GM19193 (cell line): ENCODE data around the gene SUPT7L.

Experiments
- POLR2A ChIP-seq: IDR thresholded peaks from 4 replicates; pipeline ENCODE4 v1.6.1; 2011; ENCODE audit not compliant: insufficient read depth, insufficient read length; ENCODE audit errors: extremely low read depth

Gene SUPT7L, protein sequence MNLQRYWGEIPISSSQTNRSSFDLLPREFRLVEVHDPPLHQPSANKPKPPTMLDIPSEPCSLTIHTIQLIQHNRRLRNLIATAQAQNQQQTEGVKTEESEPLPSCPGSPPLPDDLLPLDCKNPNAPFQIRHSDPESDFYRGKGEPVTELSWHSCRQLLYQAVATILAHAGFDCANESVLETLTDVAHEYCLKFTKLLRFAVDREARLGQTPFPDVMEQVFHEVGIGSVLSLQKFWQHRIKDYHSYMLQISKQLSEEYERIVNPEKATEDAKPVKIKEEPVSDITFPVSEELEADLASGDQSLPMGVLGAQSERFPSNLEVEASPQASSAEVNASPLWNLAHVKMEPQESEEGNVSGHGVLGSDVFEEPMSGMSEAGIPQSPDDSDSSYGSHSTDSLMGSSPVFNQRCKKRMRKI

GRCh38 chr2:27663285-27664153 lies at the start of gene SUPT7L, which contains the start of gene SLC4A1AP:
TSS of gene SUPT7L (minus strand) at chr2:27663614. CDS start at chr2:27662192, 1,422 bp downstream.
TSS of gene SLC4A1AP (plus strand) at chr2:27663889. CDS start at chr2:27663915, 26 bp downstream.
- TF ChIP-seq POLR2A: peak; percentile 75

- TF ChIP-seq POLR2A: no peak
Measured at GRCh38 chr2:27713201-27713600, 49.8 kb upstream of the SUPT7L start.

- no peak for TF ChIP-seq POLR2A
Measured at GRCh38 chr2:27712522-27712921, 49.1 kb upstream of the SUPT7L start.

GRCh38 chr2:27711804-27712203 lies 48.4 kb upstream of the SUPT7L start:
- no peak for TF ChIP-seq POLR2A

GRCh38 chr2:27710640-27711430 lies 47.4 kb upstream of the SUPT7L start:
- no peak for TF ChIP-seq POLR2A

- TF ChIP-seq POLR2A: no peak
Measured at GRCh38 chr2:27709960-27710575, 46.7 kb upstream of the SUPT7L start.

- TF ChIP-seq POLR2A: no peak
Measured at GRCh38 chr2:27709326-27709725, 45.9 kb upstream of the SUPT7L start.

- TF ChIP-seq POLR2A: no peak
Measured at GRCh38 chr2:27708666-27709065, 45.3 kb upstream of the SUPT7L start.

DNA sequence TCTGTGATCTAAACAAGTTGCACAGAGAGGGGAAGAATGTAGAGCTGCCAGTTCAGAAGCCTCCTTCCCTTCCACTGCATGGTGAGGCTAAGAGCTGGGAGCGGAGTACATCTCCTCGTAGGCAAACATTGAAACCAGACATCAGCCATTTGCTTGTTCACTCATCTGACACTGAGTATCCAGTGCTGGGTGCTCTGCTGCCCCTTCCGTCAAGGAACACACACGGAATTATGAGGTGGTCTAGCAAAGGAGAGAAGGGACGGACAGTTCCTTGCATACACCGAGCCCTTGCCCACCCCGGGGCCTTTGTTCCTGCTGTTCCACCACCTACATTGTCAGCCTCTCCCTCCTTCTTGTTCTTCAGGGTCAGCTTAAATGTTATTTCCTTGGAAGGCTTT lies 44.8 kb upstream of the SUPT7L start:
- TF ChIP-seq POLR2A: no peak

GRCh38 chr2:27707462-27708256 lies 44.2 kb upstream of the SUPT7L start:
- no peak for TF ChIP-seq POLR2A

GRCh38 chr2:27705851-27706622 lies 42.6 kb upstream of the SUPT7L start:
- TF ChIP-seq POLR2A: no peak

DNA sequence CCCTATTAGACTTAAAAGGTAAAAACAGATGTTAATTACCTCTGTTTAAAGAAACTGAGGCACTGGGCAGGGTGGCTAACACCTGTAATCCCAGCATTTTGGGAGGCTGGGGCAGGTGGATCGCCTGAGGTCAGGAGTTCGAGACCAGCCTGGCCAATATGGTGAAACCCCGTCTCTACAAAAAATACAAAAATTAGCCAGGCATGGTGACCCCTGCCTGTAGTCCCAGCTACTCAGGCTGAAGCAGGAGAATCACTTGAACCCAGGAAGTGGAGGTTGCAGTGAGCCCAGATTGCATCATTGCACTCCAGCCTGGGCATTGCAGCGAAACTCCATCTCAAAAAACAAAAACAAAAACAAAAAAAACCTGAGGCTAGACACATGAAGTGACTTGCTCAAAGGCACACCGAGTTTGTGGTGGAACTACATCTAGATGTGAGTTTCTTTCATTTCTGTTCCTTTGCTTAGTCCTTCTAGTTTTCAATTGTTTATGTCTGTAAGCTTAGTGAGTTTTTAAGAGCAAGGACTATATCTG lies 41.0 kb upstream of the SUPT7L start:
- TF ChIP-seq POLR2A: no peak

DNA sequence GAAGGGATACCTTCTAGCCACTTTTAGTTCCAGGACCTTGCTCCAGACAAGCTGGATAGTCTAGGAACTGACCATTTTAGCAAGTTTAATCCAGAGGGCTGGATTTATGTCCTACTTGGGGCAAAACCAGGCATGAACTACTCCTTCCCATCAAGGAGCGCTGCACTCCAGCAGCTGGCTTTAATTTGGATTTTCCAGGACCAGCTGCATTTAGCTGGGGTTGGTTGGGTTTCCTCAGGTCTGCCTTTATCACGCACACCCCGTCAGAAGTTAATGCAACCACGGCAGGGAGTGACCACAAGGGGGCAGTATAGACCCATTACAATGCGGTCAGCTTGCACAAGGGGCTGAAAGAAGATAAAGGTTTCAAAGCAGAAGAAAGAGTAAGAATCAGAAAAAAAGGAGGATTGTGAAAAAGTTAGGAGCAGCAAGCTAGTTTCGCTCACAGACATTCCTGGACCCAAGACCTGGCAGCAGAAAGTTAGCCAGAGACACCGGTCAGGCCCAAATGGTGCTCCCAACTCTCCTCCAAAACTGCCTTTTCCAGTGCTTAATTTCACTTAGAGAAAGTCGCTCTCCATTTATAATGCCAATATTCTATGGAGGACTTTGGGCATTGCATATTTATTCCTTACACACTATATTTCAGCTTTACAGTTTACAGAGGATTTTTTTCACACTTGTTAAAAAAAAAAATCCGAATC lies 40.4 kb upstream of the SUPT7L start:
- TF ChIP-seq POLR2A: no peak

- TF ChIP-seq POLR2A: no peak
Measured at GRCh38 chr2:27702302-27702701, 38.9 kb upstream of the SUPT7L start.
